ENCODE results near the gene SGMS1.

The SGMS1 gene

DNA sequence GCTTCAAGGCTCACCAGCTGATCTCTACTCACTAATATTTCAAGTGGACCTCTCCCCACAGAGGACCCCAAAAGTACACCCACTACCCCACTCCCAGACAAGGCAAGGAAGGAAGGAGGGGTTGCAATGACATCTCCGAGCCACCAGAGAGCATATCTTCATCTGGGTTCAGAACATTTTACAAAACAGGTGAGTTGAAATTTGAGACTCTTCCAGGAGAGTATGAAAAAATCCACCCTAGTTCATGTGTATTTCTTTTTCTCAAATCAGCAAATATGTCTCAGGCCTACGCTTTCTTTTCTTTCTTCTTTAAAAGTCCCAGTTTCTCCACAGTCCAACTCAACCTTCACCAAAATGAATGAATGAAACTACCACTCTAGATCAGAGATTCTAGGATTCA is 61.9 kb downstream of the SGMS1 start:
- TF ChIP-seq BACH2 (CRISPR knock-in tag; IDR thresholded peaks at IDR 0.05; ENCODE audit: borderline replicate concordance) = no peak
- TF ChIP-seq OSR1 (CRISPR knock-in tag; IDR thresholded peaks at IDR 0.05) = no peak
- TF ChIP-seq, protein P1, sequence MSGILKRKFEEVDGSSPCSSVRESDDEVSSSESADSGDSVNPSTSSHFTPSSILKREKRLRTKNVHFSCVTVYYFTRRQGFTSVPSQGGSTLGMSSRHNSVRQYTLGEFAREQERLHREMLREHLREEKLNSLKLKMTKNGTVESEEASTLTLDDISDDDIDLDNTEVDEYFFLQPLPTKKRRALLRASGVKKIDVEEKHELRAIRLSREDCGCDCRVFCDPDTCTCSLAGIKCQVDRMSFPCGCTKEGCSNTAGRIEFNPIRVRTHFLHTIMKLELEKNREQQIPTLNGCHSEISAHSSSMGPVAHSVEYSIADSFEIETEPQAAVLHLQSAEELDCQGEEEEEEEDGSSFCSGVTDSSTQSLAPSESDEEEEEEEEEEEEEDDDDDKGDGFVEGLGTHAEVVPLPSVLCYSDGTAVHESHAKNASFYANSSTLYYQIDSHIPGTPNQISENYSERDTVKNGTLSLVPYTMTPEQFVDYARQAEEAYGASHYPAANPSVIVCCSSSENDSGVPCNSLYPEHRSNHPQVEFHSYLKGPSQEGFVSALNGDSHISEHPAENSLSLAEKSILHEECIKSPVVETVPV (CRISPR knock-in tag; IDR thresholded peaks at IDR 0.05) = no peak
- no peak for TF ChIP-seq ZC3H10 (CRISPR knock-in tag; IDR thresholded peaks at IDR 0.05)
- TF ChIP-seq, protein P2, sequence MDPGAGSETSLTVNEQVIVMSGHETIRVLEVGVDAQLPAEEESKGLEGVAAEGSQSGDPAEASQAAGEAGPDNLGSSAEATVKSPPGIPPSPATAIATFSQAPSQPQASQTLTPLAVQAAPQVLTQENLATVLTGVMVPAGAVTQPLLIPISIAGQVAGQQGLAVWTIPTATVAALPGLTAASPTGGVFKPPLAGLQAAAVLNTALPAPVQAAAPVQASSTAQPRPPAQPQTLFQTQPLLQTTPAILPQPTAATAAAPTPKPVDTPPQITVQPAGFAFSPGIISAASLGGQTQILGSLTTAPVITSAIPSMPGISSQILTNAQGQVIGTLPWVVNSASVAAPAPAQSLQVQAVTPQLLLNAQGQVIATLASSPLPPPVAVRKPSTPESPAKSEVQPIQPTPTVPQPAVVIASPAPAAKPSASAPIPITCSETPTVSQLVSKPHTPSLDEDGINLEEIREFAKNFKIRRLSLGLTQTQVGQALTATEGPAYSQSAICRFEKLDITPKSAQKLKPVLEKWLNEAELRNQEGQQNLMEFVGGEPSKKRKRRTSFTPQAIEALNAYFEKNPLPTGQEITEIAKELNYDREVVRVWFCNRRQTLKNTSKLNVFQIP (CRISPR knock-in tag; IDR thresholded peaks at IDR 0.05; ENCODE audit: borderline replicate concordance, low read depth) = no peak
- TF ChIP-seq GLIS3 (CRISPR knock-in tag; IDR thresholded peaks at IDR 0.05) = no peak
- TF ChIP-seq ZFP3 (CRISPR knock-in tag; IDR thresholded peaks at IDR 0.05) = no peak
- no peak for TF ChIP-seq ZNF8 (CRISPR knock-in tag; IDR thresholded peaks at IDR 0.05)
- no peak for TF ChIP-seq ISL1 (CRISPR knock-in tag; IDR thresholded peaks at IDR 0.05)
- no peak for TF ChIP-seq ESRRG (CRISPR knock-in tag; IDR thresholded peaks at IDR 0.05)
- TF ChIP-seq ZFP30 (CRISPR knock-in tag; IDR thresholded peaks at IDR 0.05) = no peak
- no peak for TF ChIP-seq CSDC2 (CRISPR knock-in tag; IDR thresholded peaks at IDR 0.05)
- no peak for TF ChIP-seq PATZ1 (CRISPR knock-in tag; IDR thresholded peaks at IDR 0.05; ENCODE audit: borderline replicate concordance)
- TF ChIP-seq, protein P3, sequence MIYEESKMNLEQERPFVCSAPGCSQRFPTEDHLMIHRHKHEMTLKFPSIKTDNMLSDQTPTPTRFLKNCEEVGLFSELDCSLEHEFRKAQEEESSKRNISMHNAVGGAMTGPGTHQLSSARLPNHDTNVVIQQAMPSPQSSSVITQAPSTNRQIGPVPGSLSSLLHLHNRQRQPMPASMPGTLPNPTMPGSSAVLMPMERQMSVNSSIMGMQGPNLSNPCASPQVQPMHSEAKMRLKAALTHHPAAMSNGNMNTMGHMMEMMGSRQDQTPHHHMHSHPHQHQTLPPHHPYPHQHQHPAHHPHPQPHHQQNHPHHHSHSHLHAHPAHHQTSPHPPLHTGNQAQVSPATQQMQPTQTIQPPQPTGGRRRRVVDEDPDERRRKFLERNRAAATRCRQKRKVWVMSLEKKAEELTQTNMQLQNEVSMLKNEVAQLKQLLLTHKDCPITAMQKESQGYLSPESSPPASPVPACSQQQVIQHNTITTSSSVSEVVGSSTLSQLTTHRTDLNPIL (CRISPR knock-in tag; IDR thresholded peaks at IDR 0.05; ENCODE audit: low read depth) = no peak
- no peak for TF ChIP-seq ZNF565 (CRISPR knock-in tag; conservative IDR thresholded peaks at IDR 0.05; ENCODE audit: low read depth)
- TF ChIP-seq ZNF70 (CRISPR knock-in tag; IDR thresholded peaks at IDR 0.05) = no peak
- no peak for TF ChIP-seq SNAI2 (CRISPR knock-in tag; IDR thresholded peaks at IDR 0.05)
- TF ChIP-seq TSHZ2 (CRISPR knock-in tag; IDR thresholded peaks at IDR 0.05) = no peak
- no peak for TF ChIP-seq ARNTL (CRISPR knock-in tag; IDR thresholded peaks at IDR 0.05; ENCODE audit: borderline replicate concordance, low read depth)
- TF ChIP-seq TCF4 (CRISPR knock-in tag; IDR thresholded peaks at IDR 0.05; ENCODE audit: borderline replicate concordance) = no peak
- peak; percentile 36 for ATAC-seq

- TF ChIP-seq ZNF8 (CRISPR knock-in tag; IDR thresholded peaks at IDR 0.05) (no peak), ISL1 (CRISPR knock-in tag; IDR thresholded peaks at IDR 0.05) (peak; percentile 82), ZFP3 (CRISPR knock-in tag; IDR thresholded peaks at IDR 0.05) (peak; percentile 54; the same call in 1 of the 2 replicates), TOX (CRISPR knock-in tag; IDR thresholded peaks at IDR 0.05; ENCODE audit: borderline replicate concordance) (peak; percentile 35; the same call in 1 of the 2 replicates), TCF4 (CRISPR knock-in tag; IDR thresholded peaks at IDR 0.05; ENCODE audit: borderline replicate concordance) (no peak), CSDC2 (CRISPR knock-in tag; IDR thresholded peaks at IDR 0.05) (0 out of 2 replicates have a peak, but pooled peaks have one; percentile 61), ZC3H10 (CRISPR knock-in tag; IDR thresholded peaks at IDR 0.05) (0 out of 2 replicates have a peak, but pooled peaks have one; percentile 43), SNAI2 (CRISPR knock-in tag; IDR thresholded peaks at IDR 0.05) (peak; percentile 63; the same call in 1 of the 2 replicates)
- TF ChIP-seq, protein P3 (CRISPR knock-in tag; IDR thresholded peaks at IDR 0.05; ENCODE audit: low read depth) = no peak
- TF ChIP-seq, protein P2 (CRISPR knock-in tag; IDR thresholded peaks at IDR 0.05; ENCODE audit: borderline replicate concordance, low read depth) = 0 out of 2 replicates have a peak, but pooled peaks have one; percentile 14
- peak; percentile 91 for ATAC-seq
Measured at GRCh38 chr10:50561266-50561665, 62.5 kb downstream of the SGMS1 start.

All from SK-N-SH treated with all-trans-retinoic acid at 6 μM for 48 hours (cell line).